Esophagus mucosa (tissue), 1 donor: ENCODE measurements around the gene KIAA1217. TPM values are rescaled to one million over a fixed set of nuclear protein-coding genes. Genes with fewer than 3 reads are reported as not detected.
A peak's percentile ranks its signal among the peaks of the same experiment; 100 is the strongest.
"Not testable (repeated sequence)": the region's sequence is repeated elsewhere in the genome, so short reads cannot be mapped to it uniquely, and the experiment has no call there.

Source experiments
- ATAC-seq: fragments of 200-7000 bp; cut with Tn5 transposase; one replicate; pipeline ENCODE4 v1.9.1; 2020
- total RNA-seq: library from RNA; stranded (reverse); gene quantifications from one replicate; pipeline ENCODE4 v1.2.4, GENCODE V29; 2023
- donor health status: DM: yes; HTN: yes; CAD: no.

The KIAA1217 gene
- total RNA-seq, 1 donor from 2014 or later: 69.4 TPM

DNA sequence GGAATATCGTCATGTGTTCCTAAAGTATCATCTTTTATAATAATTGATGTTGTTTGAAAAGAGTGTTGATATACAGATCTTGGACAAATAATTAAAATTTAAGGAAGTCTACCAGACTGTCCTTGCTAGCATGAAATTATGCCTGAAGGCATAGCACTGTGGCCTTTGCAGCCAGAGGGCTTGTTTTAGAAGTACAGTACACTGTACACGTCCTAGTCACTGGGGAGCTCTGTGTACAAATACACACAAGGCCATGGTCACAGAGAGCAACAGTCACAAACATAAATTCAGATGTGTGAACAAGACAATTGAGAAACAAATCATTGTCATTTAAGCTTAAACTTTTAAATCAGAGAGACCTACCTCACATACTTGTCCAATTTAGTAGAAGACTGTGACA, 133.0 kb downstream of the KIAA1217 start:
- ATAC-seq: no peak

DNA sequence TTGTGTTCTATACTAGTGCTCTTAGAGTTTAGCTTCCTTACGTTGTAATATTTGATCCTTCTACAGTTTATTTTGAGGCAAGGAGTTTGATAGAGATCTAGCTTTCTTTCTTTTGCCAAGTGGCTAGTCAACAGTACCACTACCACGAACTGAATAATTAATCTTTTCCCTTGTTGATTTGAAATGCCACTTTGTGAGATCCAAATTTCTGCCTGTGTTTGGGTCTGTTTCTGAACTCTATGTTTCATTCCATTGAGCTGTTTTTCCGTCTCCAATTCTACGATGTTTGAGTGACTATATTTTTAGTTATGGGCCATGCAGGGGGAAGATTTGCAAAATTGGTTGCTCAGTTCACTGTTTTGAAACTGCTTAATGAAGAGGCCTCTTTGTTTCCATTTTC, 134.7 kb downstream of the KIAA1217 start:
- ATAC-seq: no peak

- ATAC-seq: peak; percentile 77
Observed at GRCh38 chr10:24344279-24344678, 135.3 kb downstream of the KIAA1217 start.

GRCh38 chr10:24344695-24345463, 135.9 kb downstream of the KIAA1217 start:
- ATAC-seq: no peak

- peak; percentile 93 for ATAC-seq
Observed at GRCh38 chr10:24346877-24347519, 138.1 kb downstream of the KIAA1217 start.

- ATAC-seq: no peak
Observed at GRCh38 chr10:24349379-24350001, 140.6 kb downstream of the KIAA1217 start.

DNA sequence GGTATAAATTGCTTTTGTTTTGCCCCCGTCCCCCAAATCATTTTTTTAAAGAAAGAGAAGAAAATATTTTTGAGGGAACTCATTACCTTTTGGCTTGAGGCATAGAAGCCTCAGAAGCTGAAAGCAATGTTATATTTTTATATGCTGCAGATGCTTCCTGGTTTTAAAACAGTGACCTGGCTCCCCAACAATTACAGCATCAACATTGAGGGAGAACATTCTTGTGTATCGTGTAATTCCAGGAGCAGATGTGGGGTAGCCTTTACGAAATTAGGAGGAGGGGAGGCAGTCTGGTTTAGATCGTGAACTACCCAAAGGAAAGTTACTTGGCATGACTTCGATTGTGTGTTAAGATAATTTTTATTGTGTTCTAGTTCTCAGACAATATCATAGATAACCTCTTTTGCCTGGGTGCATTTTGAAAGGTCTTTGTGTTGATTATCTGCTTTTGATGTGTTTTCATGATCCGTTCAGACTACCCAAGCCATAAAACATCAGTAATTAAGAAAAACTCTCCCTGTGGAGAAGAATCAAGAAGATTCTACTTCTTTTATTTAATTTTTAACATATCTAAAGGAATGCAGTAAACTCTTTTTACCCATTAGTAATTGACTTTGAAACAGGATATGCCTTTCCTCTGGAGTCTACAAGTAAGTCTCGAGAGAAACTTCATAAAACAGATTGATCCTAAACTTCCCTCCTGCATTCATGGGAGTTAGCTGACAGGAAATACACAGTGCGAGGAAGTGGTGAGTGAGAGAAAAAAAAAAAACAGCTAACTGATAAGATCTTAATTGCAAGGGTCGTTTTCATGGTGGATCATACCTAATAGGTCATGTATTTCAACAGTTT, 141.4 kb downstream of the KIAA1217 start:
- no peak for ATAC-seq

GRCh38 chr10:24350922-24351225, 141.9 kb downstream of the KIAA1217 start:
- not testable (repeated sequence) for ATAC-seq

GRCh38 chr10:24351961-24352360, 143.0 kb downstream of the KIAA1217 start:
- peak; percentile 91 for ATAC-seq

- no peak for ATAC-seq
Observed at GRCh38 chr10:24352399-24352798, 143.5 kb downstream of the KIAA1217 start.

DNA sequence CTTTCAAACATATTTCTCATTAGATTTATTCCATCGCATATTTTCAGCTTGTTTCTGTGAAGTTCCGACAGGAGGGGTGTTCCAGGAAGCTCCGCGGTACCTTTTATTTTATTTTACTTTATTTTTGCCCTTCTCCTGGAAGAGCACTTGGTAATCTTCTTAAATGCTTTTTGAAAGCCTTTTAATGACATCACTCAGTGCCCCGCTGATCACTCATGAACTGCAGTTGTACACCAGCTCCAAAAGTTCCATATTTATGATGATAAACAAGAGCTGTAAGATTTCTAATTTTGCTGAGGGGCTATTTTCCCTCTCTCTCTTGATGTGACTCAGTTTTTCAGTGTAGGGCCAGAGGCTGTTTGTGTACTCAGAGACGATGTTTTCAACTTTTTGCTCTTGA, 144.4 kb downstream of the KIAA1217 start:
- ATAC-seq: no peak

DNA sequence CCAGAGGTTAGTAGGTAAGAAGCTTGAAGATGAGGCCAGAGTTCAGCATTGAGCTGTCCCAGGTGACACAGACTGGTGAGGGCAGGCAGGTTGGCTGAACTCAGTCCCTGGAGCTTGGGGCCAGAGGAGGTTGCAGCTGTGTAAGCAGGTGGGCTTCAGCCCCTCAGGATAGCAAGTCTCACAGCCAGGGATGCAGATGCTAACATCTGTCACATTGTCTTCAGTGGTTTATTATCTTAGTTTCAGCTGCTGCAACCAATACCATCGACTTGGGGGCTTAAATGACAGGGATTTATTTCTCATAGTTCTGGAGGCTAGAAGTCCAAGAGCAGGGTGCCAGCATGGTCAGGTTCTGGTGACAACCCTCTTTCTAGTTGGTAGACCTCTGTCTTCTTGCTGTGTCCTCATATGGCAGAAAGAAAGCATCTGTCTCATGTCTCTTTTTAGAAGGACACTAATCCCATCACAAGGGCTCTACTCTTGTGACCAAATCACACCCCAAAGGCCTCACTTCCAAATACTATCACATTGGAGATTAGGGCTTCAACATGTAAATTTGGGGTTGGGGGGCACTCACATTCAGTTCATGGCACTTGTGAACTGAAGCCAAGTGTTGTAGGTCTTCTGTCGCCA, 146.2 kb downstream of the KIAA1217 start:
- no peak for ATAC-seq

GRCh38 chr10:24357344-24358004, 148.5 kb downstream of the KIAA1217 start:
- peak; percentile 51 for ATAC-seq

GRCh38 chr10:24358022-24358421, 149.1 kb downstream of the KIAA1217 start:
- ATAC-seq: no peak

GRCh38 chr10:24360282-24361127, 151.6 kb downstream of the KIAA1217 start:
- ATAC-seq: peak; percentile 73

DNA sequence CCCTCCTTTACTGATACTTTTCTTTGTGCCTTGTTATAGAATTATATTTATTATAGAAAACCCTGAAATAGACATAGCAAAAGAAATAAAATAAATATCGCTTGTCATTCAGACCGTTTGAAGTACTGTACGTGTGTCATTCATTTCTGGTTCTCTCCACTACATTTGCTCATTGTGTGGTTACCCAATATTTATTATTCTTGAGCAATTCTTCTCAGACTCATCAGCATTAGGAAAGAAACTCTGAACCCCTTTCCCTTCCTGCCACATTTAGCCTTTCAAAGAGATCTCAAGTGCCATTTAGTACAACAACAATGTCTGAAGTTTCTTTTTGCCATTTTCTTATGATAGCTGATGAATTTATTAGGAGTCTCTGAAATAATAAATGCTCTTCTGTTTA, 154.1 kb downstream of the KIAA1217 start:
- peak; percentile 53 for ATAC-seq

DNA sequence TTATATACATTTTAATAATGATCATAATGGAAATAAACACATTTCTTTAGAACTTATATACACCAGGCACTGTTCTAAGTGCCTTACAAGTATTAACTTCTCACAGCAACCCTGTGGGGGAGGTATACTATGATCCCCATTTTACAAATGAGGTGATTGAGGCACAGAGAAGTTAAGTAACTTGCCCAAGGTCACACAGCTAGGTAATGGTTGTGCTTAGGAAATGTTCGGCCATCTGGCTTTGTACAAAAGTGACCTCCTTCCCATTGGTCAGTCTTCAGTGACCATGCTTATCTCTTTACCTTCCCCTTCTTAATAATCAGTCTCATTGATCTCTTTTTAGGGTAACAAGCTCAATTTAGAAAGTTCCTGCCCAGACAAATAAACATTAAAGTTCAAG, 158.8 kb downstream of the KIAA1217 start:
- ATAC-seq: no peak

- no peak for ATAC-seq
Observed at GRCh38 chr10:24370877-24371276, 161.9 kb downstream of the KIAA1217 start.

DNA sequence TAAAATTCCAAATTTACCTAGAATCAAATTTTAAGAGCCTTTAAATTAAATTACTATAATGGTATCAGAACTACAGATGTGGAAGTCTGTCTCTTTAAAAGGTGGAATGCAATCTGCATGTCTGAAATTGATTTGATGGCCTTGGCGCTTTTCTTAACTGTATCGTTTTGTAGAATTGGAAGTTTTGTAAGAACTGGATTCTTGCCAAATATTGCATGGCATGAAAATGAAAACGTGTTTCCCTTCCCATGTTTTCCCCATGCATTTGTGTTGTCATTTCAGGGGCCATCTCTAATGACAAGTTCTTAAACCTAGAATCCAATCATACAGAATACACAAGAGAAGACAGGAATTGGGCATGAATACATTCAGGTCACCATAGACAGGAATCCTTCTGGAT, 162.5 kb downstream of the KIAA1217 start:
- ATAC-seq: no peak

GRCh38 chr10:24374134-24374915, 165.4 kb downstream of the KIAA1217 start:
- ATAC-seq: no peak
